GM12872 (cell line): ENCODE measurements around the gene KISS1.

ENCODE experiments used
- CTCF ChIP-seq: IDR thresholded peaks from 3 replicates; pipeline ENCODE4 v1.5.1; 2011; ENCODE audit warnings: low read depth, mild to moderate bottlenecking, low read length, moderate library complexity; ENCODE audit not compliant: insufficient read depth

KISS1 gene

GRCh38 chr1:204150702-204151551, 45.4 kb downstream of the KISS1 start:
- TF ChIP-seq CTCF: no peak

- TF ChIP-seq CTCF: no peak
Observed at GRCh38 chr1:204149635-204150565, 46.4 kb downstream of the KISS1 start.

- no peak for TF ChIP-seq CTCF
Observed at GRCh38 chr1:204149107-204149506, 47.2 kb downstream of the KISS1 start.

GRCh38 chr1:204147406-204148383, 48.6 kb downstream of the KISS1 start:
- TF ChIP-seq CTCF: no peak

GRCh38 chr1:204146965-204147364, 49.3 kb downstream of the KISS1 start:
- TF ChIP-seq CTCF: no peak

GRCh38 chr1:204146309-204146708, 50.0 kb downstream of the KISS1 start:
- TF ChIP-seq CTCF: no peak
